GM19193 (cell line): Measurements from ENCODE around the gene FGFR4.

Experiments
- POLR2A ChIP-seq: IDR thresholded peaks from 4 replicates; pipeline ENCODE4 v1.6.1; 2011; ENCODE audit not compliant: insufficient read depth, insufficient read length; ENCODE audit errors: extremely low read depth

FGFR4 gene

DNA sequence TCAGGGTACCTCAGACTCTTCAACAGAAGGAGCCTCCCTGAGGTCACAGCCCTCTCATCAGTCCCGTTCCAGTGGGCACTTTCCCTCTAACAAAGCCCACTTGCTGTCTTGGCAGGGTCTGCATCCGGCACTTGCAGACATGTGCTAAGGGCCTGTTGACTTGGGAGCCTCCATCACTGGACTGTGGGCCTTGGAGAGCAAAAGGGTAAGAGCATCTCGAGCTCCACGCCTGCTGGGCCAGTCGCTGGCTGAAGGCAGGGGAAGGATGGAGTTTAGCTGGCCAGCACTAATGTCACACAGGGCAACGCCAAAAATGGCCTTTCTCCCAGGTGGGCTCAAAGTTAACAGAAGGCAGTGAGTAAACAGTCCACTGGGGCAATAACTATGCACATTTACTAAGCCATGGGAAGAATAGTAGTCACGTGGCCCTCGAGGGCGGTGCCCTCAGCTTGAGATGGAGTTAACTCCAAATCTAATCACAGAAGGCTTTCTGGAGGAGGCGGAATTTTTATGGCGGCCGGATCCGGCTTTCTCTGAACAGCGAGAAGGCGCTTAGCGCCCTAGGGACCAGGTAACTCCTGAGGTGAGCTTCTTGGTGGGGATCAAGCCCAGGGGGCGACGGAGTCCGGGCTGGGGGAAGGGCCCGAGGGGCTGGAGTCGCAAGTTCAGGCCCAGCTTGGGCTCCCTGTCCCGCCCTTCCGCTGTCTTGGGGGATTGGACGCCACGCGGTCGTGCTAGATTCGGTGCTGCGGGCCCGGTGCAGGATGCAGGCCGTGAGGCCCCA, 44.8 kb downstream of the FGFR4 start:
- no peak for TF ChIP-seq POLR2A

GRCh38 chr5:177132136-177133095, 45.7 kb downstream of the FGFR4 start:
- no peak for TF ChIP-seq POLR2A

DNA sequence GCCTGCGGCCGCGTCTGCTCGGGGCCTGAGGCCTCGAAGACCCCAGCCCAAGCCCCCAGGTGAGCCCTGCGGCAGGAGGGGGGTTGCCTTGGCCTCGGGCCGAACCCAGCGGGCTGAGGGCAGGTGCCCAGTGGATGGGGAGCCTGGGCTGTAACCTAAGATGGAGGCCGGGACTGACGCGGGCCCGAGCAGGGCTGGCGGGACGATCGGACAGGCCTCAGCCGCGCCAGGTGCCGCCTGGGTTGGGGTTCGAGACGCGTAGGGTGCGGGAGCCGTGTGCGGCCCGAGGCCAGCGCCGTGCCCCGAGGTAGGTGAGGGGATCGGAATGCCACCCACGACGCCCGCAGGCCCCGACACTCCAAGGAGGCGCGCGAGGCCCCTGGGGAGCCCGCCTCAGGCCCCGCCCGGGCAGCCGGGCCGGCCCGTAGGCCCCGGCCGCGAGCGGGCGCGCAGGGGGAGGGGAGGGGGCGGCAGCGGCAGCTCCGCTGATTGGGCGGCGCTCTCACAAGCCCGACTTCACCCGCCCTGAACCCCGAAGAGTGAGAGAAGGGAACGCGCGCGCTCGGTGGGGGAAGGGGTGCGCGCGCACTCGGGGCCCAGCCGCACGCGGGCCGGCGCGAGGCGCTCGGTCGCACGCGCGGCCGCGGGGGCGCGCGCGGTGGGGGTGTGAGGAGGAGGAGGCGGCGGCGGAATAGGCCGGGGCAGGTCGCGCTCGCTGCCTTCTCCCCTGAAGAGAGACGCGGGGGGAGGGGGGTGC, 46.6 kb downstream of the FGFR4 start, which contains the start of gene NSD1:
TSS of gene NSD1 (plus strand) at position 678 of the 757 bp plus-strand sequence. CDS start 1,331 bp downstream, outside the sequence.
- TF ChIP-seq POLR2A, result peak; percentile 75

DNA sequence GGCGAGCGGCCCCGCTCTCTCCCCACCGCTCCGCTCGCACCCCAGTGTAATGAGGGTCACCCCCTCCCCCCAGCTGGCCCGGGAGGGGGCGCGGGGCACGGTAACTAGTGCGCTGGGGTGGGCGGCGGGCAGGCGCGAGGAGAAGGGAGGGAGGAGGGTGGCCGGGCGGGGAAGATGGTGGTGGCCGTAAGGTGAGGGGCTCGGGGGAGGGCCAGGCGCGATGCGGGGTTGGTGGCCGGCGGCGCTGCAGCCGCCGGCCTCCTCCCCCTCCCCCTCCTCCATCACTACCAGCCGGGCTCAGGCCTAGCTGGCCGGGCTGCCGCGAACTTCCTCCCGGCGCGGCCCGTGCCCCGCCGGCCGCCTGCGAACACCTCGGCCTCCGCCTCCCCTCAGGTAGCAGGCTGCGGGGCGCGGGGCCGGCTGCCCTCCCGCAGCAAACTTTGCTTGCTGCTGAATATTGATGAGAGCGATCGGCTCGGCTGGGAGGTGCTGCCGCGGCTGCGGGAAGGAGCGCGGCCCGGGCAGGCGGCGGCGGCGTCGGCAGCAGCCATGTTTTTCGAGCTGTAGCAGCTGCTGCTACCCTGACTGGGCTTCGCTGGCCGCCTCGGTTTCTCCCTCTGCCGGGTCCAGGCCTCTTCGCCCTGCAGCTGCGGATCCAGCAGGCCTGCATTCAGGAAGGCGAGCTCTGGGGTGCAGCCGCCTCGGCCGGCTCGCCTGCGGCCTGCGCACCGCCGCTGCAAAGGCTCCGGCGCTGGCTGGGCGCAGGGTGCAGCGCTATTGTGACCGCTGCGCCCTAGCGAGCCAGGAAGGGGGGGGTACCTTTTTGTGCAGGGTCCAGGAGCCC, 47.4 kb downstream of the FGFR4 start:
- TF ChIP-seq POLR2A, result peak; percentile 32

GRCh38 chr5:177134697-177135225, 48.0 kb downstream of the FGFR4 start:
- no peak for TF ChIP-seq POLR2A

DNA sequence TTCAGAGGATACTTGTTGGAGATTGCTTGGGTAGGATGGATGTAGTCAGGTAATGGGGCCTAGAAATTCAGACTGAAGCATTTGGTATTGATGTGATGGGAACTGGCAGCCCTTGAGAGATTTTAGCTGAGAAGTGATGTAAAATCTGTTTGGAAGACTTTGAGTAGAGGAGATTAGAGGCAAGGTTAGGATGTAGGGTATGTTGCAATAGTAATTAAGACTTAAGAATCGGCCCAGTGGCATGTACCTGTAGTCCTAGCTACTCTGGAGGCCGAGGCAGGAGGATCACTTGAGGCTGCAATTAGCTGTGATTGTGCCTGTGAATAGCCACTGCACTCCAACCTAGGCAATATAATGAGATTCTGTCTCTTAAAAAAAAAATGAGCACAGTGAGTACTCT, 53.6 kb downstream of the FGFR4 start:
- TF ChIP-seq POLR2A, result no peak

DNA sequence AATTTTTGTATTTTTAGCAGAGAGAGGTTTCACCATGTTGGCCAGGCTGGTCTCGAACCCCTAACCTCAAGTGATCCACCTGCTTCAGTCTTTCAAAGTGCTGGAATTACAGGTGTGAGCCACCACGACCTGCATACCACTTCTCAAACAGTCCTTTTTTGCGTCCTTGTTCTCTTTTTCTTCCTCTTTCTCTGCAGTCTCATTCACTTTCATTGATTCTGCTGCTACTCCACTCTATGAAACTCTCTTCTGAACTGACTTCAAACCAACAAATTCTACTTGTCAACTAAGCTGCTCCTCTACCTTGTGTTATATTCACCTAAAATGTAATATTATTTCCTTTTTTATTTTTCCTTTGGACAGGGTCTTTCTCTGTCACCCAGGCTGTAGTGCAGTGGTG, 54.8 kb downstream of the FGFR4 start:
- TF ChIP-seq POLR2A, result no peak

GRCh38 chr5:177142098-177142611, 55.4 kb downstream of the FGFR4 start:
- no peak for TF ChIP-seq POLR2A

GRCh38 chr5:177142778-177143177, 56.1 kb downstream of the FGFR4 start:
- TF ChIP-seq POLR2A, result no peak

- no peak for TF ChIP-seq POLR2A
These were observed 60.4 kb downstream of the FGFR4 start for GRCh38 chr5:177146891-177147638.
